Right renal cortex interstitium (tissue), 3 donors: ENCODE data around the gene GPER1. TPM values are rescaled to one million over a fixed set of nuclear protein-coding genes. Genes with fewer than 3 reads are reported as not detected.

Experiments
- DNase-seq, 3 donors: peaks; one replicate each; pipeline ENCODE4 v3.0.0-alpha.2; 2013; ENCODE audit warnings: low read depth in 3 of 3, low spot score in 2 of 3
- polyA plus RNA-seq, 3 donors: library from polyadenylated mRNA; unstranded; fragments of 120-200 nt; gene quantifications; one replicate each; pipeline ENCODE4 v1.2.1, GENCODE V29; 2013; ENCODE audit not compliant: insufficient read length in 3 of 3

The GPER1 gene
- polyA plus RNA-seq, 3 donors = 5.4 to 5.9 (median 5.5) TPM

DNA sequence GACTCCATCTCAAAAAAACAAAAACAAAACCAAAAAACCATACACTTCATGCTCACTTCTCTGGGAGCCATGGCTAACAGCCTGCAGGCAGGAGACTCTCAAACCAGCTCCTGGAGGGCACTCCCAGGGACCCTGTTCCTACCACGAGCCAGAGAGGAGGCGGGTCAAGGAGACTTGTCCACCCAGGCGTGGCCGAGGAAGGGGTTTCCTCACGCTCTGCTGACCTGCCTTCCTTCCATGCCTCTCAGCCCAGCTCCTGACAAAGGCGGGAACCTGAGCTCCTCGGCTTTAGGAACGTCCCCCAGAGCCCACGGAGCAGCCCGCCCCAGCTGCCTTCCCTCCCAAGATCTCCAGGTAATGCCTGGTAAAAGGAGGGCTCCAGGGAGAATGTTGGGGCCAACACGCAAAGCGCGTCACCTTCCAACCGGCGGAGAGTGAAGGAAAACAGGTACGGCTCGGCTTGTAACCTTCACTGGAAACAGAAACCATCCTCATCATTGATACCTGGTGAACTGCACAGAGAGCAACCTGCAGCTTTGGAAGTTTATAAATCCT is 34.0 kb upstream of the GPER1 start:
- no peak for DNase-seq

DNA sequence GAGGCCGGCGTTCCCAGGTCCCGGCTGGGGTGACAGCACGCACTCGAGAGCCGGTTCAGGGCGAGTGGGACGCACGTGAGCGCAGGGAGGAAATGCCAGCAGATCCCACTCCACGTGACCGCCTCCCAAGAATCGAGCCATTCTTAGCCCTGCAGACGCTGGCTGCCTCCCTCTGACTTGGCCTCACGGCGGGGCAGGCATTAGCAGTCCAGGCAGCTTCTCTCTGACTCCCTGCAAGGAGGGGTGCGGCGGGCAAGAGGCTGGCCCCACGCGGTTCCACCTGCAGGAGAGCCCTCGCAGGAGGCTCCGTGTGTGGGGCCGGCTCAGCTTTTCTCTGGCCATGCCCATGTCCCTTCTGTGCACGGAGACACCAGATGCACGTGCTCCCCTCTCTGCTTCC is 33.5 kb upstream of the GPER1 start:
- no peak for DNase-seq

DNA sequence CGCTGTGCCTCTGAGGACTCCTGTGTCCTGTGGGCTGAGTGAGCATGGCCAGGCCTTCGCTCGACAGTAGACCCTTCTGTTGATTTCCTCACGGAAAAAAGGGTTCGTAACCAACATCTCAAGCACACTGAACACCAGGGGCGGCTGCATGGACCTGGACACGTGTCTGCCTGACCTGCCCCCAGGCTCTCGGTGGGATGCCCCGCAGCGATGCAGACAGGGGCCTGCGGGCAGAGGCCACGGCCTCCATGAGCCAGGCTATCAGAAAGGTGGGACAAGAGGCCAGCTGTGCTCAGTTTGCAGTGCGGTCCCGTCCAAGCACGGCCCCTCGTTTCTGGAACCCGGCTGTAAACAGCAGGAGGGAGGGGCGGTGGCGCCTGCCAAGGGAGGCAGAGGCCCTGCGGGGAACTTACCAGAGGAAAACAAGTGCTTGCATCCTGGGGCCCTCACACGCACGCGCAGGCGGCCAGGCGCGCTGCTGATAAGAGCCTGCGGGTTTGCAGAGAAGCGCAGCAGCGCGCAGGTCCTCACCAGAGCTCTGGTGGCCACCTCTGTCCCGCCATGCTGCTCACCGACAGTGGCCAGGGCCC is 33.0 kb upstream of the GPER1 start:
- no peak for DNase-seq

DNA sequence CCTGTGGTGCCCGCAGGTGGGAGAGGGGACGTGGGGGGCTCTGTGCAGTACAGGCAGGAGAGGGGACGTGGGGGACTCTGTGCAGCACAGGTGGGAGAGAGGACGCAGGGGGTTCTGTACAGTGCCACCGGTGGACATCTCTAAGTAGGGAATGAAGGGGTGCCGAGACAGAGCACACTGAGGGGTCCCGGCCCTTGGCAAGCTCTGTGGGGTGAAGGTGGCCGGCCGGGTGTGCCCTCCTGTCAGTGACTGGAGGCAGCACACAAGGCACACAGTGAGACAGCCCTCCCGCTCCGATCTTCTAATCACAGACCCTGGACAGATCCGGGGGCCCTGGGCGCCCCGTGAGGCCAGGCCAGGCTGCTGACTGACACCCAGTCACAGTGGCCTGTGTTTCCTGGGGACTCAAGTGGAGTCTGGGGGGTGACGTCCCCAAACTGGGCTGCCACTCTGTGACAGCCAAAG is 32.4 kb upstream of the GPER1 start:
- DNase-seq = no peak

DNA sequence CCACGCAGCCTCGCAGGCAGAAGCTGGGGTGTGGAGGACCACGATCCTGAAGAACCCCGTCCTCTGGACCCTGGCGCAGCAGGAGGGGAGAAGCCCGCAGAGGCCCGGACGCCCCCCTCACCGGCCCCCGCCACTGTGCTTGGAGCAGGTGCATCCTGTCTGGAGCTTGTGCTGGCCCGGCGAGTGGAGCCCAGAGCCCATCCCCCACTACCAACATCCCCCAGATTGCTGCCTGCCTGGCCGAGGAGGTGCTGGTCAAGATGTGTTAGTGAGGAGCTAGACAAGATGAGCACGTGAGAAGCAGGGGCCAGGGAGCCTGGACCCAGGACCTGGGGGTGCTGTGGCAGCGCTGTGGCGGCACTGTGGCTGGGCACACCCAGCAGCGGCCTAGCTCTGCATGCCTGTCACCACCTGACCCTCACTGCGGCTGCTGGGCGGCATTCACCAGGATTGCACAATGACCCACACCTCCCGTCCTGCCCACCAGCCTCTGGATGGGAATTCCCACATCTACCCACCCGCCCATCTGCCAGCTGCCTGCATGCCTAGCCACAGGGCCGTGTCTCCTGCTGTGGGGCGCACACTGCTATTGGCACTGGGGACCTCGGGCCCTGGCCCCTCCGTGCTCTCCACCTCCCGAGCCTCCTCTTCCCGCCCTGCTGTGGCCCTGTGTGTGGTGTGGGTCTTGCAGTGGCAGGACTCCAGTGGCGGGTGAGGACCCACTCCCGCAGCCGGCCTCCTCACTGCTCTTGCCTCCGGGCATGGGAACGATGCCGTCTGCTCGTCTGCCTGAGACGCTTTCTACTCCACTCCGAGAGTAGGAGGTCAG is 31.7 kb upstream of the GPER1 start:
- no peak for DNase-seq

DNA sequence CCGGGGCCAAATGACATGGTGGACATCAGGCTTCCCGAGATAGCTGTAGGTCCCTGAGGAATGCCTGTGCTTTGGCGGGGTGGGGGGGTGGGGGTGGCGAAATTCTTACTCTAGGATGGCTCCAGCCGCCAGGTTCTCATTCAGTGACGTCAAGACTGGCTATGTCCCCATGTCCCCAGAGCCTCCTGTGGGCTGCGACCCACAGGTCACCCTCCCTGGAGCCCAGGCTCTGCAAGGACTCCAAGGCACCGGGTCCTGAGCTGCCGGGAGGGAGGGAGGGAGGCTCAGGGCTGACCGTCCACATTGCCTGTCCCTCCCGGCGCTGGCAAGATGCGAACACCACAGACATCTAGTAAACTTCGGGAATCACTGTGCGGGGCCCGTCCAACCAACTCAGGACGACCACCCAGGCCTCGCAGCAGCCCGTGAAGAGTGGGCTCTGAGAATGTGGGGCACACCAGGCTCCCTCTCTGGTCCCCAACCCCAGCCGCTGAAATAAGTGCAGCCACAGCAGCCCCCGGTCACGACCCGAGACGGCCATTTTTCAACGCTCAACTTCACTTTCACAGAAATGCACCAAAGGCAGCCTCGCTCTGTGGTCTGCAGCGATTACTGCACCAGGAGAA is 31.0 kb upstream of the GPER1 start:
- DNase-seq = no peak

DNA sequence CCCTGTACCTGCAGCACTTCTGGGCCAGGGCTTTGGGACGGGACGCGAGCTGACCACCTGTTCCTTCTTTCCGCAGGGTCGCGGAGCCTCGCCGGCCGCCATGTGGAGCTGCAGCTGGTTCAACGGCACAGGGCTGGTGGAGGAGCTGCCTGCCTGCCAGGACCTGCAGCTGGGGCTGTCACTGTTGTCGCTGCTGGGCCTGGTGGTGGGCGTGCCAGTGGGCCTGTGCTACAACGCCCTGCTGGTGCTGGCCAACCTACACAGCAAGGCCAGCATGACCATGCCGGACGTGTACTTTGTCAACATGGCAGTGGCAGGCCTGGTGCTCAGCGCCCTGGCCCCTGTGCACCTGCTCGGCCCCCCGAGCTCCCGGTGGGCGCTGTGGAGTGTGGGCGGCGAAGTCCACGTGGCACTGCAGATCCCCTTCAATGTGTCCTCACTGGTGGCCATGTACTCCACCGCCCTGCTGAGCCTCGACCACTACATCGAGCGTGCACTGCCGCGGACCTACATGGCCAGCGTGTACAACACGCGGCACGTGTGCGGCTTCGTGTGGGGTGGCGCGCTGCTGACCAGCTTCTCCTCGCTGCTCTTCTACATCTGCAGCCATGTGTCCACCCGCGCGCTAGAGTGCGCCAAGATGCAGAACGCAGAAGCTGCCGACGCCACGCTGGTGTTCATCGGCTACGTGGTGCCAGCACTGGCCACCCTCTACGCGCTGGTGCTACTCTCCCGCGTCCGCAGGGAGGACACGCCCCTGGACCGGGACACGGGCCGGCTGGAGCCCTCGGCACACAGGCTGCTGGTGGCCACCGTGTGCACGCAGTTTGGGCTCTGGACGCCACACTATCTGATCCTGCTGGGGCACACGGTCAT is 30.3 kb upstream of the GPER1 start:
- DNase-seq = no peak

DNA sequence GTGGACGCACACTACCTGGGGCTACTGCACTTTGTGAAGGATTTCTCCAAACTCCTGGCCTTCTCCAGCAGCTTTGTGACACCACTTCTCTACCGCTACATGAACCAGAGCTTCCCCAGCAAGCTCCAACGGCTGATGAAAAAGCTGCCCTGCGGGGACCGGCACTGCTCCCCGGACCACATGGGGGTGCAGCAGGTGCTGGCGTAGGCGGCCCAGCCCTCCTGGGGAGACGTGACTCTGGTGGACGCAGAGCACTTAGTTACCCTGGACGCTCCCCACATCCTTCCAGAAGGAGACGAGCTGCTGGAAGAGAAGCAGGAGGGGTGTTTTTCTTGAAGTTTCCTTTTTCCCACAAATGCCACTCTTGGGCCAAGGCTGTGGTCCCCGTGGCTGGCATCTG is 29.6 kb upstream of the GPER1 start:
- DNase-seq = no peak

DNA sequence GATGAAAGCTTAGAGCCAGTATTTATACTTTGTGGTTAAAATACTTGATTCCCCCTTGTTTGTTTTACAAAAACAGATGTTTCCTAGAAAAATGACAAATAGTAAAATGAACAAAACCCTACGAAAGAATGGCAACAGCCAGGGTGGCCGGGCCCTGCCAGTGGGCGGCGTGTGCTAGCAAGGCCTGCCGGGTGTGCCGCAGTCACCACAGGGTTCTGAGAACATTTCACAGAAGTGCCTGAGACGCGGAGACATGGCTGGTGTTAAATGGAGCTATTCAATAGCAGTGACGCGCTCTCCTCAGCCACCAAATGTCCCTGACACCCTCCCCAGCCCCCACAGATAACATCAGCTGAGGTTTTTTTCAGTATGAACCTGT is 29.1 kb upstream of the GPER1 start:
- no peak for DNase-seq

DNA sequence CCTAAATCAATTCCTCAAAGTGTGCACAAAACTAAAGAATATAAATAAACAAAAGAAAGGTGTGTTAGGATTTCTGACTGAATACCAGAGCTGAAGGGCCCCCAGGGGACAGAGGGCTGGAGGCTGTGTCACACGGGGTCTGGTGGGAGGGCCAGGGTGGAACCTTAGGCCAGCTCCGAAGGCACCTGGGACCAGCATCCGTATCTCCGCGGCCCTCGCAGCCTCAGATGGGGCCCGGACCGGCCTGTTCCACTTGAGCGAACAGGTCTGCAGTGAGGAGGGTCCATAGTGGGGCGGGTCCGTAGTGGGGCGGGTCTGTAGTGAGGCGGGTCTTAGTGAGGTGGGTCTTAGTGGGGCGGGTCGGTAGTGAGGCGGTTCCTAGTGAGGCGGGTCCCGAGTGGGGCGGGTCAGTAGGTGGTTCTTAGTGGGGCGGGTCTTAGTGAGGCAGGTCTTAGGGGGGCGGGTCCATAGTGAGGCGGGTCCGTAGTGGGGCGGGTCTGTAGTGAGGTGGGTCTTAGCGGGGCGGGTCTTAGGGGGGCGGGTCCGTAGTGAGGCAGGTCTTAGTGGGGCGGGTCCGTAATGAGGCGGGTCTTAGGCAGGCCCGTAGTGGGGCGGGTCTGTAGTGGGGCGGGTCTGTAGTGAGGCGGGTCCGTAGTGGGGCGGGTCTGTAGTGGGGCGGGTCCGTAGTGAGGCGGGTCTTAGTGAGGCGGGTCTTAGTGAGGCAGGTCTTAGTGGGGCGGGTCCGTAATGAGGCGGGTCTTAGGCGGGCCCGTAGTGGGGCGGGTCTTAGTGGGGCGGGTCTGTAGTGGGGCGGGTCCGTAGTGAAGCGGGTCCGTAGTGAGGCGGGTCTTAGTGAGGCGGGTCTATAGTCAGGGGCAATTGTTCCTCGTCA is 28.5 kb upstream of the GPER1 start:
- no peak for DNase-seq

DNA sequence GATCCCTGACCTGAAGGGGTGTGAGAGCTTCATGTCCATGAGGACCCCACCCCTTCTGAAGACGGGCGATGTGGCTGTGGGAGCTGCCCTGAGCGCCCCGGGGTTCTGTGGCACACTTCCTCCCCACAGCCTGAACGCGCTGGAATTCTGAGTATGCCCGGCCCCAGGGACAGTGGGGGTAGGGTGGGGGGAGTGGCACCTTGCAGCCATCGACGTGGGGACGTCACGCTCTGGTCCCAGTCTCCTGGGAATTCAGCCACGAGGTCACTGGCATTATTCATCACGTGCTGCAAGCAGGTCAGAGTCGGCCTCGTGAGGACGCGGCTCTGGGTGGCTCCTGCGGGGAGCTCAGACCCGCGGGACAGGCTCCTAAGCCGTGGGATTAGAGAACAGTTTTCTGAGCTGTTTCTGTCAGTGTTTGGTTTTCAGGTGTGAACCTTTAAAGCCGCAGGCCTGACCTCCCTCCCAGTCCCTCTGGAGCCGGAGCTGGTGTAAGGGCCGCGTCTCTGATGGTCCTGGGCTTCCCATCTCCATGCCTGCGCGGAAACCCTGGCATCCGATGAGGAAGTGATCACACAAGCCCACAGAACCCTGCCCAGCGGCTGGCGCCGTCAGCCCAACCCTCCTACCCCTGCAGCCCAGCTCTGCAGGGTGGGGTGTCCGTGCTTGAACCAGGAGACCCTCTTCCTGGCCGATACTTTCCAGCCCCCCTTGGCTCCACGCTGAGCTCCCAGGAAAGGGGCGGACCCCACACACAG is 27.4 kb upstream of the GPER1 start:
- no peak for DNase-seq

DNA sequence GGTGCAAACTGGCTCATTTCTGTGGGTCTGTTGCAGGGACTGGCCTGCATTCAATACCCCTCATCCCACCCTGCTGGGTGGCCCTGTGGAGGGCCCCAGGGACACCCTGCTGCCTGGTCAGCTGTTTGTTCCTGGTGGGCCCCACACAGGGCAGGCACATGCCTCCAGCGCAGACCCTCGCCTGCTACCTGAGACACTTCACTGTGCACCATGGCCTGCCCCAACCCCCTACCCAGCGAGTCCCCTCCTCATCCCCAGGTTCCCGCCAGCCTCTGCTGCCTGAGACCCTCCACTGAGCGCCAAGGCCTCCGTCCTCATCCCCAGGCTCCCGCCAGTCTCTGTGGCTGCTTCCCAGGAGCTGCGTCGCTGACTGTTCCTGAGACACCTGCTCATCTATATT is 26.7 kb upstream of the GPER1 start:
- DNase-seq = no peak

DNA sequence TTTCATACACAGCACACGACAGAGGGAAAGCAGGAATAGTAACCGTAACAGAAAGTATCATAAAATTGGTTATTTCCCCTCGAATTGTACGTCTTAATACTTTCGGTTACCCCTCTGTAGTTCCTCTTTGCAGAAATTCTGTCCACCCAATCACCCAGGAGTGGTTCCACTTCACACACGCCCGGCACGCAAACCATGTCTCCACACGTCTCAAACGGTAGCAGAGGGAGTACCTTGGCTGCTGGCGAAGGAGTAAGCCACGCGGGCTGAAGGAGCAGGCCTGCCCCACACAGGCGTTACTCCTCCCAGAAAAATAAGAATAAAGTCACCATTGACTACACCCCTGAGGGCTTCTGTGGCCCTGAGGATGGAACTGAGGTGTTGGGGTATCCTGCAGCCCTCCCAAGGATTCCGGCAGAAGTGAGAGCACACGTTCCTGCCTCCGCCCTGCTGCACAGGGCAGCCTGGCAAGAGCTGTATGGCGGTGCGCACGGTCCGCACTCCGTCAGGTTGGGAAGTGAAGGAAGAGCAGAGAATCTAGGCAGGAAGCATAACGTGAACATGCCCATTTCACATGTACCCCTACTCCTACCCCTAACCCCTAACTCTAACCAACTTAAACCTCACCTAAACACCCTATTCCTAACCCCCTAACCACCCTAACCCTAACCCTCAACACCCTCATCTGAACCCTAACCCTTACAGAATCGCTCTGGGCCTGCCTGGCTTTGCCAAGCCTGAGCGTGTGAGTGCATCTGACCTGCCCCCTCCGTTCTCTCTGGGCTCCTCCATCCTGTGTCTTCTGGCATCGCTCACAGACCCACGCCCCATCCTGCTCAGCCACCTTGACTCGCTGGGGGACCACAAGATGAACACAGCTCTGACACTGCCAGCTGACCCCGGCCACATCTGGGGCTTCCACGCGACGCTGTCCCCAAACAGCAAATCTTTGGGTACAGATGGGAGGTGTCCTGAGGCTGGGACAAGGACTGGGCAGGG is 25.3 kb upstream of the GPER1 start:
- DNase-seq = no peak

DNA sequence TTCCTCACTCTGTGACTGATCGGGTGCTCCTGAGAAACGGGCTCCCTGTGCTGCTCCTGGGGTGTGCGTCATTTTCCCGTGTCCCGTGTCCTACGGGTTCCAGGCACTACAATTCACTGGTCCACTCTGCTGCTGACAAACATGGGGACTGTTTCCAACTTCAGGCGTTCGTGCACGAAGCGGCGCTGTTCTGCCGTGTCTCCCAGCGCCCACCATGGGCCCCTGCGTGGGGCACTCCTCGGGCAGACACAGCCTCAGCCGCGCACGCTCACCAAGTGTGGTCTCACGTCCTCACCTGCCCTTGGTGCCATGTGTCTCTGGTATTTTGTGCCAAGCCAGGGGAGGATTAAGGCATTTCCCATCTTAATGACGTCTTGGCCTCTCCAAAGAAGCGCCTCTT is 24.6 kb upstream of the GPER1 start:
- DNase-seq = no peak

DNA sequence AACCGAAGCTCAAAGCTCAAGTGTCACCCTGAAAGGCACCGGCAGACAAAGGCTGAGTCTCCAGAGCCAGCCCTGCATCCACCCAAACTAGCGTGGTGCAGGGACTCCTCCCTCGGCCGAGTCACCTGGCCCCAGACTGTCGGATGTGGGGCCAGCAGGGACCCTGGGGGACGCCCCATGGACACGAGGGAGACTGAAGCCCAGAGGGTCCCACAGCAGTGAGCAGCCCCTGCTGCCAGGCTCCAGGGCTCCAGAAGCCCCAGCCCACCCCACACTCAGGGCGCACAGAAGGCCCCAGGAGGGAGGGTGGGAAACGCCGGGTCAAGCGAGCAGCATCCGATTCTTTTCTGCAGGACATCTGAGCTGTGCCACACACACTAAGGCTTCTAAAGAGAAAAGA is 23.3 kb upstream of the GPER1 start:
- DNase-seq = no peak

DNA sequence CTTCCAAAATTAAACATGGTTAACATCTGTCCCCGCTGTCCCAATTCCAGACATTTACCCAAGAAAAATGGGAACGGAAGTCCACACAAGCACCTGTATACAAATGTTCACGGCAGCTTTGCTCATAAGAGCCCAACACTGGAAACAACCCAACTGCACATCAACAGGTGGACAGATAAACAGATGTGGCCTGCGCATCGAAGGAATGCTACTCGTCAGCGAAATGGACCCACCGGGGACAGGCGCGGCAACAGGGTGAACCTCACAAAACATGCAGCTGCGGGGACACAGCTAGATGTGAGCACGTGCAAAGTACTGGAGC is 22.7 kb upstream of the GPER1 start:
- DNase-seq = no peak

DNA sequence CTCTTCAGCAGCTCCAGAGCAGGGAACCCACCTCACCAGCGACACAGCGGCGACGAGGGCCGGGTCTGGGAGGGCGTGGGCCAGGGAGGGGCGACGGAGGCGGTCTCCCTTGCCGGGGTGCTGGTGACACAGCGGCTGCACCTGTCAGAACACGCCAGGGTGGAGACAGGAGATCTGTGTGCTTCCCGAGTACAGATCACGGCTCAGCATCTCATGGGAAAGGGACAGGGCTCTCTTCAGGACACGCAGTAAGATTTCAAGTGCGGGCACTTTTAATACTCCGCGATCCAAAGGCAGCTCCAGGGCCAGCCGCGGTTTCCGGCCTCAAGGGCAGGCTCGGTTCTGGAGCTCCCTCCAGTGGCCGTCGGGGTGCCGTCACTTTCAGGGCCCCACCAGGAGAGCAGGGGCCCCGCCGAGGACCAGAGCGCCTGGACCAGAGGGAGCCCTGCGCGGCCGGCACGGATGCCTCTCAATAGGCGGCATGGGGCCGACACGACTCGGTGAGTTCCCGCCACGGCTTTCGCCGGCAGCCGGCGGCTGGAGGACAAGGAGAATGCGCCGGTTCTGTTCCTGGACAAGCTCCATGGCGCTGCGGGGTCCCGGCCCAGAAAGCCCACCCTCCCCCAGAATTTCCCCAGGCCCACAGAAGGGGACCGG is 22.2 kb upstream of the GPER1 start:
- no peak for DNase-seq

DNA sequence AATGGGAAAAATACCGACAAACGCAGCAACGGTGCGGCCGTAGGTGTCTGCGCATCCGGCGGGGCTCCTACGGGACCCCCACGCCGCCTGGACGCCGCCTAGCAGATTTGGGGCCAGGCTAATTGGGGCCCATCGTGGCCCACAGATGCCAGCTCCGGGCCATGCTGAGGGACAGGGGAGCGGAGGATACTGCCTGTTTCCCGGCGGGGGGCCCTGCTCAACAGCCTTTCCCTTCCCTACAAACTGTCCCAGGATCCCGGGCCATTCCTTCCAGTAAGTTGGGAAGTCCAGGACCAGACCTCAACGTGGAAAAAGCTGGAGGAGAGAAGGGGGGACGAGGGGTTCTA is 21.7 kb upstream of the GPER1 start:
- DNase-seq = no peak
